GM18520 (cell line): ENCODE data around the gene BMERB1.
"Not testable (repeated sequence)": the region's sequence is repeated elsewhere in the genome, so short reads cannot be mapped to it uniquely, and the experiment has no call there.

Source experiments
- ATAC-seq: cut with Tn5 transposase; IDR thresholded peaks from one replicate; pipeline ENCODE4 v1.9.1; 2021; ENCODE audit not compliant: unreplicated experiment

The BMERB1 gene

DNA sequence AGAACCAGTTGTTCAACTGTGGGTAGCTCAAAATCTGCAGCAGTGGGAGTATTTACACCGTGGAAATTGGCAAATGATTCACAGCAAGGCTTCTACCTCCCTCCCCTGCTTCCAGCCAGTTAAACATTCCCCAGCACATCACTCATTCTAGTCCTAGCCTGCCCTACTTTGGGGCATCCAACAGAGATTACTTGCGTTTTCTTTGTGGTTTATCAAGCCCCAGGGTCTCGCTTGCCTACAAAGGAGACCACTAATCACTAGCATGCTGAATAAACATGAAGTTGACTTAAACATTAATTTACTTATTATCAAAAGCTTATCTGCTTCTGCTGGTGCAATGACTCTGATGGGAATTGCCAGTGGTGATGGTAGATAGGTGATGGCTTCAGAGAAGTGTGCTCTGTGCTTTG lies 114.1 kb downstream of the BMERB1 start:
- ATAC-seq: no peak

DNA sequence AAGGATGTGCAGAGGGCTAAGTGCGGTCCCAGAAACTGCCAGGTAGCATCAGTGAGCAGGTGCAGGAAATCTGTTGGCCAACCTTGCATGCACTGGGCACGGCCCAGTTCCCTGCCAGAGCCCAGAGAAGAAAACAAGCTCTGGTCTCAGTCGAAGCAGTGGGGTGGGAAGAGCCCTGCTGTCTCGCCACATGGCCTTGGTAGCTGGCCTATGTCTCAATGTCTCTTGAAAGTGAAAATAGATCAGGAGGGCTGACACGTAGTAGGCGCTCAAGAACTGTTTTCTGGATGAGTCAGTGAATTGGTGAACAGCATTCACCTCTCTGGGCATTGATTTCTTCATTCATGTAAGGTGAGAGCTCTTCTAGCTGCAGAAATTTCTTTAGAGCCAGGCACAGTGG lies 118.1 kb downstream of the BMERB1 start:
- no peak for ATAC-seq

DNA sequence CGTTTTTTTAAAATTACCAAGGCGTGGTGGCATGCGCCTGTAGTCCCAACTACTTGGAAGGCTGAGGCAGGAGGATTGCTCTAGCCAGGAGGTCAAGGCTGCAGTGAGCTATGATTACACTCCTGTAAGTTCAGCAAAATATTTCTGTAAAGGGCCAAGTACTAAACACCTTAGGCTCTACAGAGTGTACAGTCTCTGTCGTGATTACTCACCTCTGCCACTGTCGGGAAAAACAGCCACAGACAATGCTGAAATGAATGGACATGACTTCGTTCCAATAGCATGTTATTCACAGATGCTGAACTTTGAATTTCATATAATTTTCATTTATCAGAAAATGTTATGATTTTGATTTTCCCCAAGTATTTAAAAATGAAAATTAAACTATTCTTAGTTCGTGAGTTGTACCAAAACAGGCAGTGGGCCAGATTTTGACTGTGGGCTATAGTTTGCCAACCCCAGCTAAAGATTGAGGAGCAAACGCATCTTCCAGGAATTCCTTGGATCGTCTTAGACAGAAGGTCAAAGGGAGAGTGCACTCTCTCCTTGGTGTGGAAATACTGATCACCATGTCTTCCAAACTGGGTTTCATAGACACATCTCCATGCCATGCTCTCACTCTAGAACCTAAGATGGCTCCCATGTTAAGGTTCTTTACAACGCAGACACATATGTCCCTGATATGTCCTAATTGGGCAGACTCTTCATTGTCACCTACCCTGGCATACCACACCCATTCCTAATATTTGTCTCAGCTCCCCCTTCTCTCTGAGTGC lies 119.1 kb downstream of the BMERB1 start:
- ATAC-seq: no peak

DNA sequence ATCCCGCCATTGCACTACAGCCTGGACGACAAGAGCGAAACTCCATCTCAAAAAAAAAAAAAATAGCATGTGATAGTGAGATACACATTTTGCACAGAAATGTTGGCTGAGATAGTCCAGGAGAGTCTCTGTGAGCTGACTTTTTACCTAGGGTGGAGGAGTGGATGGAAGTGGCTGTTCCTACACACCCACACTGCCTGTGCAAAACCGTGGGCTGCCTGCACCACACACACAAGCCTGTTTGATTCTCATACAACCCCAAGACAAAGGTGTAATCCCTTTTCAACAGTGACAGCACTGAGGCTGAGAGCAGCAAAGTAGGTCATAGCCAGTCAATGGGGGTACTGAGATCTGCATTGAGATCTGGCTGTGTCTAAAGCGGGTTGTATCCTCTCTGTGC lies 121.7 kb downstream of the BMERB1 start:
- no peak for ATAC-seq

DNA sequence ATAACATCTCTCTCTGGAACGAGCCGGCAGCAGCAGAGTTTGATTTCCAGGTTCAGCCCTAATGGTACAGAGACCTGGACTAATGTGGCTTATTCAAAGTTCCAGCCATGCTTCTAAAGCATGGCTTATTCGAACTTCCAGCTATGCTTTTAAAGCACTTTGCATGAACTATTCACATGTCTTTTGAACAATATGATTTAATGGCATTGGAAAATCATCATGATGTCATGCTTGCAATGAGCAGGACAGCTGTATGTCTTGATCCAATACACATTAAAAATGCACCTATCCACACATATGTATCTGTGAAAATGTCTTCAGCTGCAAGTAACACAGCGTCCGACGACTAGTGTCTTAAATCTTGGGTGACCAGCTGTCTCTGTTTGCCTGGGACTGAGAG lies 122.9 kb downstream of the BMERB1 start:
- ATAC-seq: no peak

DNA sequence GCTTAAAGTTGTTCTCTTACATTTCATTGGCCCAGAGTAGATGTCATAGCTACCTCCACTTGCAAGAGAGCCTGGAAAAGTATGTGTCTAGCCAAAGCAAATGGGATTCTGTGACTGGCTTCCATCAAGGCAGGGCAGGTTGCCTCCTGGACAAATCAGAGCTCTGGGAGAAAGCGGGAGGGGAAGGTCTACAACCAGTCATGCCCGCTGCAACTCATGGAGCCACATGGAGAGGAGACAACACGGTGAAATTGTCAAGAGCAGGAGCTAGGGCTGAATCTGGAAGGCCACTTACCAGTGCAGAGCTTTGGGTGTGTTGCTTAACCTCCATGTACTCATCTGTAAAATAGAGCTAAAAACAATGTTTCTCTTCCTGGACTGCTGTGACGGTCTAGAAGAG lies 124.8 kb downstream of the BMERB1 start:
- ATAC-seq: no peak

DNA sequence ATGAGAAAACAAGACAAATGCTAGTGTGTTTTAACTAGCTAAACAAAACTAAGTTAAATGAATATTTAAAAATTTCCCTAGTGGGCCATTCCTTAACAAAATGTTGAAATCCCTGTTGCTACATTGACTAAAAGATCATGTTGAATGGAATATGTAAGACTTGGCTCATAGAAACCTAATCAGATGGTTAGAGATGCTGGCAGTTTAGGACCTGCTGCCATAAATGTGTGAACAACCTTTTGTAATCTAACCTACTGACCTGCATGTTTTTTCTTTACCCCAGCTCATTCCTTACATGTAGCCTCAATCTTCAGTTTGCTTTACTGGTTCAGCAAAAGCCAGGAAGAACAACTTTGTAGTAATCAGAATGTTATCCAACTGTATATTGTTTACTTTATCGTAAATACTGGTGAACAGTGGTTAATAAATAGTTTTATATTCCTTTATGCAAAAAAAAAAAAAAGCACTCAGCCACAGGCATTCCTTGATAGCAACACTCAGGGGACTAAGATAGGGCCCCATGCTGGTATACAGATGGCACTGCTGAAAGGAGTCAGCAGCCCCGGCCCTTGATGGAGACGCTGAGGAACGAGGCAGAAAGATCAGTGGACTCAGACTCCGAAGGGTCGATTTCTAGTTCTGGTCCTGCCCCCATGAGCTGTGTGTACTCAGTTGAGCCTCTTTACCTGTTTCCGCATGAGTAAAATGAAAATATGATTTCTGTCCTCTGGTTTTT lies 130.4 kb downstream of the BMERB1 start:
- ATAC-seq: no peak

DNA sequence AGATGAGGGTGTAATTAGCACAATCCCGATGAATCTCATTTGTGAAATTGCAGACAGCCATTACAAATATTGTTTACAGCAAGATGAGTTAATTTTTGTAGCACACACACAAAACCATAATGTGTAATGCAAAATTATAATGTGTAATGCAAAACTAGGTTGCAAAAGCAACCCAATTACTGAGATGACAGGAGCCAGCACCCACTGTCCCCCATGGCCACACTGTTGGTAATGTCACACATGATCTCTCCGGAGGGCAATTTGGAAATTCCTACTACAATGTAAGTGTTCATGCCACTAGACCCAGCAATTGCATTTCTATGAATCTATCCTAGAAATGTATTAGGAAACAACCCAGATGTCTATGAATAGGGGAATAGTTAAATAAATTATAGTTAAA lies 131.7 kb downstream of the BMERB1 start:
- no peak for ATAC-seq

DNA sequence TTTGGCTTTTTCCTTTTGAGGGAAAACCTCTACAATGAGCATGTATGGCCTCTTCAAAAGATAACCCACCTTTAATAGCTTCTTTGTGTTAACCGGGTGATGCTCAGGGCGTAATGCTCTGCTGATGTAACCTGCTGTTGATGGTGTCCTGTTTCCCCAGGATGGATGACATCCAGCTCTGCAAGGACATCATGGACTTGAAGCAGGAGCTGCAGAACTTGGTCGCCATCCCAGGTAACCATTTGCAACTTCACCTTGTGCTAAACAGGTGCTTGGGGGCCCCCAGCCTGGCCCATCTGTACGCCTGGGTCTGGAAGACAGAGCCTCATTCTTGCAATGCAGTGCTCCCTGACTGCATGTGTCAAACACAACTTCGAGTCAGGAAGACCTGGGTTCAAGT lies 133.4 kb downstream of the BMERB1 start:
- ATAC-seq: no peak

DNA sequence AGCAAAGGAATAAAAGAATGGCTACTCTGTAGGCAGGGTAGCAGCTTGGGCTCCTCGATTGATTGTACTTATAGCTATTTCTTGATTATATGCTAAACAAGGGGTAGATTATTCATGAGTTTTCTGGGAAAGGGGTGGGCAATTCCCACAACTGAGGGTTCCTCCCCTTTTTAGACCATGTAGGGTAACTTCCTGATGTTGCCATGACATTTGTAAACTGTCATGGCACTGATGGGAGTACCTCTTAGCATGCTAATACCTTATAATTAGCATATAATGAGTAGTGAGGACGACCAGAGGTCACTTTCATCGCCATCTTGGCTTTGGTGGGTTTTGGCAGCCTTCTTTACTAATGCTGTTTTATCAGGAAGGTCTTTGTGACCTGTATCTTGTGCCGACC lies 136.3 kb downstream of the BMERB1 start:
- ATAC-seq: not testable (repeated sequence)

DNA sequence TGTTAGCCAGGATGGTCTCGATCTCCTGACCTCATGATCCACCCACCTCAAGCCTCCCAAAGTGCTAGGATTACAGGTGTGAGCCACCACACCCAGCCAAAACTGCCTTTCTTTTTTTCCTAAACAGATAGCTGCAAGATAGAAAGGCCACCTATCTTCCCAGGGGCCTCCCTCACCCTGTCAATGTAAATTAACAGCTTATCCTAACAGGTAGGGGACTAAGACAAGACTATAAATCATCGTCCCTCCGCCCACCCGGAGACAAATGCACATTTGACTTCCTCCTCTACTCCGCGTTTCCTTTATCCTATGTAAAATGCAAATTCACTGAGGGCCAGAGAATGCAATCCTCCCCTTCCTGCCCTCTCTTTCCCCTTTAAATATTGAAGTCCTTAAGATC lies 137.2 kb downstream of the BMERB1 start:
- ATAC-seq: no peak

DNA sequence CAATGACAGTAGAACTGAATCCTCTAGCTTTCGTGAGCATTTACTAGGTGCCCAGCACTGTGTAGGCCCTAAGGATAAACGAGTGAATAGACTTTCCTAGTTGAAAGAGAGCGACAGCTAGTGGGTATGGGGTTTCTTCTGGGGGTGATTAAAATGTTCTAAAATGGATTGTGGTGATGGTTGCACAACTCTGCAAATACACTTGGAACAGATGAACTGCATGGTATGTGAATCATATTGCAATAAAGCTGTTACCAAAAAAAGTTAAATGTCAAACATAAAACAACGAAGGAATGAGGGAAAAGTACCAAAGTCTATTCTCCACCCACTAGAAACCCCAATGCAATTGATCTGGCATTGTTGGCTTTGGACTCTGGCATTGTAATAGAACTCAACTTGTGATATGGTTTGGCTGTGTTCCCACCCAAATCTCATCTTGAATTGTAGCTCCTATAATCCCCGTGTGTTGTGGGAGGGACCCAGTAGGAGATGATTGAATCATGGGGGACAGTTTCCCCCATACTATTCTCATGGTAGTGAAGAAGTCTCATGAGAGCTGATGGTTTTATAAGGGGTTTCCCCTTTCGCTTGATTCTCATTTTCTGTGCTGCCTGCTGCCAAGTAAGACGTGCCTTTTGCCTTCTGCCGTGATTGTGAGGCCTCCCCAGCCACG lies 138.1 kb downstream of the BMERB1 start:
- no peak for ATAC-seq

DNA sequence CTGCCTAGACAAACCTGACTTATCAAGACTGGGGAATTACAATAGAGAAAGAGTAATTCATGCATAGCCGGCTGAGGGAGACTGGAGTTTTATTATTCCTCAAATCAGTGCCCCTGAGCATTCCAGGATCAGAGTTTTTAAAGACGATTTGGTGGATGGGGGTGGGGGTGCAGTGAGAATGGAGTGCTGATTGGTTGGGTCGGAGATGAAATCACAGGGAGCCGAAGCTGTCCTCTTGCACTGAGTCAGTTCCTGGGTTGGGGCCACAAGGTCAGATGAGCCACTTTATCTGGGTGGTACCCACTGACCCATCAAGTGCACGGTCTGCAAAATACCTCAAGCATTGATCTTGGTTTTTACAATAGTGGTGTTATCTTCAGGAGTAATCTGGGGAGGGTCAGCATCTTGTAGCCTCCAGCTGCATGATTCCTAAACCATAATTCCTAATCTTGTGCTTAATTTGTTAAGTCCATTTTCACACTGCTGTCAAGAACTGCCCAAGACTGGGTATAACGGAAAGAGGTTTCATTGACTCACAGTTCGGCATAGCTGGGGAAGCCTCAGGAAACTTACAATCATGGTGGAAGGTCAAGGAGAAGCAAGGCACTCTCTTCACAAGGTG lies 139.0 kb downstream of the BMERB1 start:
- ATAC-seq: no peak

DNA sequence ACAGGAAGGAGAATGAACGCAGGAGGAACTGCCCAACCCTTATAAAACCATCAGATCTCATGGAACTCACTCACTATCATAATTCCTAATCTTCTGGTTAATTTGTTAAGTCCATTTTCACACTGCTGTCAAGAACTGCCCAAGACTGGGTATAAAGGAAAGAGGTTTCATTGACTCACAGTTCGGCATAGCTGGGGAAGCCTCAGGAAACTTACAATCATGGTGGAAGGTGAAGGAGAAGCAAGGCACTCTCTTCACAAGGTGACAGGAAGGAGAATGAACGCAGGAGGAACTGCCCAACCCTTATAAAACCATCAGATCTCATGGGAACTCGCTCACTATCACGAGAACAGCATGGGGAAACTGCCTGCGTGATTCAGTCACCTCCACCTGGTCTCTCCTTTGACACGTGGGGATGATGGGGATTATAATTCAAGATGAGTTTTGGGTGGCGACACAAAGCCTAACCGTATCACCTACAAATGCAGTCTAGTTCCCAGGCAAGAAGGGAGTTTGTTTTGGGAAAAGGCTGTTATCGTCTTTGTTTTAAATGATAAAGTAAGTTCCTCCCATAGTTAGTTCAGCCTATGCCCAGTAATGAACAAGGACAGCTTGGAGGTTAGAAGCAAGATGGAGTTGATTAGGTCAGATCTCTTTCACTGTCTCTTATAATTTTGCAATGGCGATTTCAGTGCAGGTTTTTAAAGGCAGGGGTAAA lies 139.7 kb downstream of the BMERB1 start:
- ATAC-seq: not testable (repeated sequence)

DNA sequence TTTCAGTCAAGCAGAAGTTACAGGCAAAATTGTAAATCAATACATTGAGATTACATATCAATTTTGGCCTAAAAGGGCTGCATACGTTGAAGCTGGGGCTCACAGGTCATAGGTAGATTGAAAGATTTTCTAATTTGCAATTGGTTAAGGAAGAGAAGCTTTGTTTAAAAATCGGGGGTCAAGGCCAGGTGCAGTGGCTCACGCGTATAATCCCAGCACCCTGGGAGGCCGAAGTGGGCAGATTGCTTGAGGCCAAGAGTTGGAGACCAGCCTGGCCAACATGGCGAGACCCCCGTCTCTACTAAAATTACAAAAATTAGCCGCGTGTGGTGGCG lies 140.2 kb downstream of the BMERB1 start:
- ATAC-seq: no peak

DNA sequence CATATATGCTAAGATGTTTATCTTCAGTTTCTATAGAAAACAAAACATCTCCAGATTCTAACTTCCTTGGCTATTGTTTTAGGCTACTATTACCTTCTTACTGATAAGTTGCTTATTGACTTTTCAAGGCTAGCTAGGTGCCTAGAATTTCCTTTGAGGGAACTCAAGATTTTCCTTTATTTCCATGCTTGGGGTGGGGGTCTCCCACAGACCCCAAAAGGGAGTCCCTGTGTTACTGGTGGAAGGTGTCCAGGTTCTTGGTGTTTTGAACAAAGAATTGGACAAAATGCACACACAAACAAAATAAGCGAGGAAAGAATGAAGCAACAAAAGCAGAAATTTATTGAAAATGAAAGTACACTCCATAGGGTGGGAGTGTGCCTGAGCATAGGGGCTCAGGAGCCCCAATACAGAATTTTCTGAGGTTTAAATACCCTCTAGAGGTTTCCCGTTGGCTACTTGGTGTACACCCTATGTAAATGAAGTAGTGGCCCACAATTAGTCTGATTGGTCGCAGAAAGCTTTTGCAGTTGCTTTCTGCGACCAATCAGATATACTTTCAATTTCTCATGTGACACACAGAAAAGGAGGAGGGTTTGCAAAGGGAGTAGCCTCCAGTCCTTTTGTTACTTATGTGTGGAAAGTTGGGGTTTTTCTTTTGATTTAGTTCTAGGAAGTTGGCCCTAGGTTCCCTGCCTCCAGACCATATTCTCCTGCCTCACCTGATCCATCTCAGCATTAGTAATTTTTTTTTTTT lies 141.1 kb downstream of the BMERB1 start:
- ATAC-seq: no peak

DNA sequence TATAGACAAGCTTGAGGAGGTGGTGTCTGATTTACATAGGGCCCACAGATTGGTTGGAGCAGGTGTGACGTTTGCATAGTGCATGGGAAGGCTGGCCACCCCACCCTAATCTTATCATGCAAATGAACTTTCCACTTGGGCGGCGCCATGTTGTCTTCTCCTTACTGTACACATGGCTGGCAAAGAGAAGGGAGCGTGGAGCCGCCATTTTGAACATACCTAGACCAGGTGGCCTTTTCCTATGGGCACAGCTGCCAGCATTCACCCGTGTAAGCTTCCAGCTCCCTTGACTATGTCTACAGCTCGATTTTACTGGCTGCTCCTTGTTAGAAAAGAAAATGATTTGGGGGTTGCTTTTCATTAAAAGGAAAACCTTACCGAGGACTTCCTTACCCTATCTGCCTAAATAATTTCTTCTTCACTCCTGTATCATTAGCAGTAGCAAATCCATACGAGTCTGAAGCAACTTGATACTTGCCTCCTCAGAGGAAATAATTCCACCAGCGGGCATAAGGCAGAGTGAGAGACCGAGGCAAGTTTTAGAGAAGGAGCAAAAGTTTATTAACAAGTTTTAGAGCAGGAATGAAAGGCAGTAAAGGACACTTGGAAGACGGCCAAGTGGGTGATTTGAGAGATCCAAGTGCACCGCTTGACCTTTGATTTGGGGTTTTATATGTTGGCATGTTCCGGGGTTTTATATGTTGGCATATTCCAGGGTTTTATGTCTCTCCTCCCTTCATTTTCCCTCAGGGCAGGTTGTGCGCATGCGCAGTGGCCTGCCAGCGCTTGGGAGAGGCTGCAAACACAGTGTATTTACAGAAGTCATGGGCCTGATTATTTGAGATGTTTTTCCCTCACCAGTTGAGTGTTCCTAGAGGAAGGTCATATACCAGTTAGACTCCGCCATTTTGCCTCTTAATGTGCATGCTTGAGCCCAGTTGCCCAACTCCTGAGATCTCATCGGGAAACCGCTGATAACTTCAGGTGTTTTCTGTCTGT lies 142.9 kb downstream of the BMERB1 start:
- no peak for ATAC-seq

DNA sequence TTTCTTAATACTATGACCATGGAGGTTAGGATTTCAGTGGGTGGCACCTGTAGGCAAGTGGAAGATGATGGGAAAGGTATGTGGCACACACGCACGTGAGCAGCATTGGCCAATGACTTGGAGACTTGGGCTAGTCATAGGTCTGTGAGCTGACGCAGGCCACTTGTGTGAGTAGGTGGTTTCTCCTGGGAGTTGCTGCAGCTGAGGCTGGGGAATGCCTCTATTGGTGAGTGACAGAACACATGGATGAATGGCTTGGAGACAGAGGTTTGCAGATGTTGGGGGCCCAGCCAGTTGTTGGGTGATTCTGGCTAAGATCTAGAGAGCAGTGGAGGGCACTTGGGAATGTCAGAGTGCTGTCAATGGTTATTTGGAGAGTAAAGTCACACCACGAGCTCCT lies 144.4 kb downstream of the BMERB1 start:
- no peak for ATAC-seq

DNA sequence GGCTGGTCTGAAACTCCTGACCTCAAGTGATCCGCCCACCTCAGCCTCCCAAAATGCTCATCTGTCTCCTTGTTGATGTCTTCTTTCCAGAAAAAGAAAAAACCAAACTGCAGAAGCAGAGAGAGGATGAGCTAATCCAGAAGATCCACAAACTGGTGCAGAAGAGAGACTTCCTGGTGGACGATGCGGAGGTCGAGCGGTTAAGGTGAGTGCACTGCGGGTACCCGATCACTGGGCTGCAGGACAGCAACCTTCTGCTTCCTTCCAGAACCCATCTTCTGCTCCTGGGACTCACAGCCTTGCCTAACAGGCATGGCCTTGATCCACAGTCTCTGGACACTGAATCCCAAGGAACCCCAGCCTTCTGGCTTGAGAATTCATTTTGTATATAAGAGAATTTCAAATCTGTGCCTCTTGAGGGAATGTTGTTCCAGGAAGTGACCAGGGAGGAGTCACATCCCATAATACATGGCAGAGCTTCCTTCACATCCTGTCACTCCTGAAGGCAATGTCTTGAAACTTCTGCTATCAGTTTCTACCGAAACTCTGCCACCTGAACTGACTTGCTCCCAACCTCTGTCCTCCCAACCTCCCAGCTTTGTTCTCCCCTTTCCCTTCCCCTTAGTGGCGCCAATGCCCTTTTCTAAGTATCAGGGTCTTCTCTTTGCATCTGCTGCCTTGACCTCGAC lies 146.9 kb downstream of the BMERB1 start:
- ATAC-seq: no peak
